OCI-LY1 (cell line): ENCODE data around the gene BRIX1.
"Not testable (repeated sequence)": the region's sequence is repeated elsewhere in the genome, so short reads cannot be mapped to it uniquely, and the experiment has no call there.

ENCODE experiments used
- CTCF ChIP-seq: fragments of 200-600 bp; sonication (generic), shearing (Covaris generic); IDR thresholded peaks from 2 replicates; pipeline ENCODE4 v1.5.1; 2017; ENCODE audit warnings: mild to moderate bottlenecking, antibody characterized with exemption, low read length, moderate library complexity, mixed read lengths
- EZH2 ChIP-seq: fragments of 200-600 bp; sonication (generic), shearing (Covaris generic); IDR thresholded peaks from 2 replicates; pipeline ENCODE4 v1.8.0; 2017; ENCODE audit warnings: borderline replicate concordance, mixed run types, mild to moderate bottlenecking, antibody characterized with exemption, low read length, moderate library complexity, mixed read lengths

DNA sequence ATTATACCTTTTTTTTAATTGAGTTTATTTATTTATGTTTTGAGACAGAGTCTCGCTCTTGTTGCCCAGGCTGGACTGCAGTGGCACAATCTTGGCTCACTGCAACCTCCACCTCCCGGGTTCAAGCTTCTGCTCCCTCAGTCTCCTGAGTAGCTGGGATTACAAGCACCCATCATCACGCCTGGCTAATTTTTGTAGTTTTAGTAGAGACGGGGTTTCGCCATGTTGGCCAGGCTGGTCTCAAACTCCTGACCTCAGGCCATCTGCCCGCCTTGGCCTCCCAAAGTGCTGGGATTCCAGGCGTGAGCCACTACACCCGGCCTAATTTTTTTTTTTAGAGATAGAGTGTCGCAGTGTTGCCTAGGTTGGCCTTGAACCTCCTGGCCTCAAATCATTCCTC, 7.7 kb downstream of the BRIX1 start:
- not testable (repeated sequence) for TF ChIP-seq CTCF, EZH2
